GM19099 (cell line): ENCODE measurements around the gene PAXX.

Experiments
- POLR2A ChIP-seq: IDR thresholded peaks from 3 replicates; pipeline ENCODE4 v1.6.1; 2011; ENCODE audit warnings: low read depth; ENCODE audit not compliant: insufficient read length; ENCODE audit errors: extremely low read depth

The PAXX gene, protein sequence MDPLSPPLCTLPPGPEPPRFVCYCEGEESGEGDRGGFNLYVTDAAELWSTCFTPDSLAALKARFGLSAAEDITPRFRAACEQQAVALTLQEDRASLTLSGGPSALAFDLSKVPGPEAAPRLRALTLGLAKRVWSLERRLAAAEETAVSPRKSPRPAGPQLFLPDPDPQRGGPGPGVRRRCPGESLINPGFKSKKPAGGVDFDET

DNA sequence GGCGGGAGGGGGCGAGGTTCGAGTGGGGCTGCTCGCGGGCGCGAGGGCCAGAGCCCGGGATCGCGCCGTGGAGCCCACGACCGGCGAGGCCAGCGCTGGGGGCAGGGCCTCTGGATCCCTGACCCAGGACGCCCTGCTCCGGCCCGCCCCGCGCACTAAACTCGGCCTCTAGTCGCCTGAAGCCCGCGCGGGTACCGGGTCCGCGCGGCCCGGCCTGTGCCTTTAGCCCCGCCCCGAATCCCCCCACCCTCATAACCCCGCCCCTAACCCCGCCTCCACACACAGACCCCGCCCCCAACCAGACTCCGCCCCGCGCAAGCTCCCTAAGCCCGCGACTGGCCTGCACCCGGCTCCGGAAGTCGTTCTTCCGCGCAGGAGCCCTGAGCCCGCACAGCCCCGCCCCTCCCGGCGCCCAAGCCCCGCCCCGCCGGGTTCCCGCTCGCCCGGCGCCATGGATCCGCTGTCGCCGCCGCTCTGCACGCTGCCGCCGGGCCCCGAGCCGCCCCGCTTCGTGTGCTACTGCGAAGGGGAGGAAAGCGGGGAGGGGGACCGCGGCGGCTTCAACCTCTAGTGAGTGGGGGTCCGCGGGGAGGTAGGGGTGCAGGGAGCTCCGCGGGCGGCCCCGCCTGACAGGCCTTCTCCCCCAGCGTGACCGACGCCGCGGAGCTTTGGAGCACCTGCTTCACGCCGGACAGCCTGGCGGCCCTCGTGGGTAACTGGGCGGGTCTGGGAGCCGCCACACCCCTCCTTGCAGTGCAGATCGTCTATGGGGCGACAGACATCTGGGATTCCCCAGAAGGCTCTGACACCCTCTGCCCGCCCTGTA, at the start of gene PAXX:
Gene PAXX, plus strand, starts transcription at position 430 of the 826 bp plus-strand sequence. Its CDS starts 22 bp downstream, at position 452.
- peak; percentile 70 for TF ChIP-seq POLR2A

DNA sequence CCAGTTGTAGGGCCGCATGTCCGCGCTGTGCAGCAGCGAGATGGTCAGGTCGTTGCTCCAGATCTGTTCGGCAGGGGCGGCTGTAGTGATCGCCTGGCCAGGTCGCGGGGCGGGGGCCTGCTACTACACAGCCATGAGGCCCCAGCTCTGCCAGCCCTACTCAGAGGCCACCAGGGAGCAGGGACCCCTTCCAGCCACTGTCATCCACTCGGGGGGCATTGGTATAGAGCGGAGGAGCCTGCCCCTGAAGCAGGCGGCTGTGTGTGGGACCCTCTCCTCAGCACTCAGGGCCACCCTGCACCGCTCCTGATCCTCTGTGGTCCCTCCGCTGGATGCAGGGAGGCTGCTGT, 49.4 kb upstream of the PAXX start:
- TF ChIP-seq POLR2A: no peak

DNA sequence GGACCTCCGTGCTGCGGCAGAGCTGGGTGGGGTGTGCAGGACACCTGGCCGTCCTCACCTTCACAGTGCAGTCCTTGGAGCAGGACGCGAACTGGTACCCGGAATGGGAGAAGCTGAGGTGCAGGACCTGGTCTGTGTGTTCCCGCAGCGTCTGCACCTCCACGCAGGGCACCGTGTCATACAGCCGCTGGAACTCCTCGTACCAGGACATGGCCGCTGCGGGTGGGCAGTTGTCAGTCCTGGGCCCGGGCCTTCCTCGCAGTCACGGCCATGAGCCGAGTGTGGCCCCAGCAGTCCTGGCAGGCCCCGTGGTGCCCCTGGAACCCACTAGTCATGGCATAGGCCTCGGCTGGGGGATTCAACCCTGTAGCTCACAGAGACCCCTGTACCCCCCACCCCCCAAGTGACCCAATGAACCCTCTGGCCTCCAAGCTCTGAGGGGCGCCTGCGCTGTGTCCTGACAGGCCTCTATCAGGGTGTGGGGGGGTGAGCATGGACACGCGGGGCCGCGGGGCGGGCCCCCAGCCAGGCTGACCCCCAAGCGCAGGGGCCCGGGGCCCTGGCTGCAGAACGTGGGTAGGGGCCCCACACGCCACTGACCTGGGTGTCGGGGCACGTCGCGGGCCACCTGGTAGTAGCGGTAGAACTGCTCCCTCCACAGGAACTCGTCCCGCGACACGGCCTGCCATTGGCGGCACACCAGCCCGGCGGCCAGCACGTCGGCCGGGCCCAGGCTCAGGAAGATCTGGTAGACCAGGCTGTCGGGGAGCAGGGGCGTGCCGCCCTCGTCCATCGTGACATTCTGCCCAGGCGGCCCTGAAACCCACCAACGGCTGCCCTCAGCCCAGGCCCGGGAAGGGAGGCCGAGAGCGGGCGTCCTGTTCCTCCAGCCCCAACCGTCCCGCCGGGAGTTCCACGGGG, 48.7 kb upstream of the PAXX start:
- TF ChIP-seq POLR2A: no peak

DNA sequence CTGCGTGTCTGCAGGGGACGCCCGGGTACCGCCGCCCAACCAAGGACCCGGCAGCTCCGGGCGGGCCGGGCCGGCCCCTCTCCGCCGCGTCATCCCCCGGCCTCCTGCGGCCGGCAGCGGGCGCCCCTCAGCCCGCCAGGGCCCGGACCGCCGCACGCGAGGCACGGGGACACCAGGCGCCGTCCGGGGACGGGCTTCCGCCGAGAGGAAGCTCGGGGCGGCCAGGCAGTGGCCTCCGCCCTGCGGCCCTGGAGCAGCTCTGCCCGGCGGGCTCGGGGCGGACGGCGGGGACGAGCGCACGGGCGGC, 48.1 kb upstream of the PAXX start:
- no peak for TF ChIP-seq POLR2A

DNA sequence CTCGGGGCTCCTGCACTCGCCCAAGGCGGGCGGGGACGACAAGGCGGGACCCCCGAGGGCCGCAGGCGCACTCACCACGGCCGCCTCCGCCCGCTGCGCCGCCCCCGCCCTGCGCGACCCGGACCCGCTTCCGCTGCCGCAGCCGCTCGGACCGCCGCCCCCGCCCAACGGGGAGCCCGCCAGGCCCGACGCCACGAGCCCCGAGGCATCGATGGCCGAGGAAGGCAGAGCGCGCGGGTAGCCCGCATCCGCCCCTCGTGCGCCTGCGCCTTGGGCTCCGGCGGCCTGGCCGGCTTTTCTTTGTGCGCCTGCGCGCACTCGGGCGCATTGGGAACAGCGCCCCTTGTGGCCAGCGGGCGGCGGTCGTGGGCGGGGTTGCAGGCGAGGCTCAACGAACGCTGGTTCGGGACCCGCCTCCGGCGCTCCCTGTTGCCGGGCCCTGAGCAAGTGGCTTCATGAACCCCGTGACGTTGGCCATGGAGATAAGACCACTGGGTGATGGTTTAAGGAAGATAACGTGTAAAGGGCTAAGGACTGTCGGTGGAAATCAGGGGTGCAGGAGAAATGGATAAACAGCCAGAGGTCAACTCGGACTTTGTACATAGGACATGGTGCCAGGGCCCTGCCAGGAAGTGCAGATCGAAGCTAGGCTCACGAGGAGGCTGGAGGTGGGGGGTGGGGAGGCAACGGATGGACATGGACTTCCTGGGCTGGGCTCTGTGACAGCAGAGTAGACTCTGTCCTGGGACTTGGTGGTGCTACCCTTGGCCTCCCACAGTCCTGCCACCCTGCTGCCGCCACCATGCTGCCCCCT, 47.5 kb upstream of the PAXX start, which contains the start of the genes C8G and FBXW5:
Gene C8G, plus strand, starts transcription at position 725 of the 814 bp plus-strand sequence. Its CDS starts 78 bp downstream, at position 803.
Gene FBXW5, minus strand, starts transcription at position 220 of the 814 bp plus-strand sequence. CDS start 655 bp downstream, outside the sequence.
- TF ChIP-seq POLR2A: peak; percentile 77

DNA sequence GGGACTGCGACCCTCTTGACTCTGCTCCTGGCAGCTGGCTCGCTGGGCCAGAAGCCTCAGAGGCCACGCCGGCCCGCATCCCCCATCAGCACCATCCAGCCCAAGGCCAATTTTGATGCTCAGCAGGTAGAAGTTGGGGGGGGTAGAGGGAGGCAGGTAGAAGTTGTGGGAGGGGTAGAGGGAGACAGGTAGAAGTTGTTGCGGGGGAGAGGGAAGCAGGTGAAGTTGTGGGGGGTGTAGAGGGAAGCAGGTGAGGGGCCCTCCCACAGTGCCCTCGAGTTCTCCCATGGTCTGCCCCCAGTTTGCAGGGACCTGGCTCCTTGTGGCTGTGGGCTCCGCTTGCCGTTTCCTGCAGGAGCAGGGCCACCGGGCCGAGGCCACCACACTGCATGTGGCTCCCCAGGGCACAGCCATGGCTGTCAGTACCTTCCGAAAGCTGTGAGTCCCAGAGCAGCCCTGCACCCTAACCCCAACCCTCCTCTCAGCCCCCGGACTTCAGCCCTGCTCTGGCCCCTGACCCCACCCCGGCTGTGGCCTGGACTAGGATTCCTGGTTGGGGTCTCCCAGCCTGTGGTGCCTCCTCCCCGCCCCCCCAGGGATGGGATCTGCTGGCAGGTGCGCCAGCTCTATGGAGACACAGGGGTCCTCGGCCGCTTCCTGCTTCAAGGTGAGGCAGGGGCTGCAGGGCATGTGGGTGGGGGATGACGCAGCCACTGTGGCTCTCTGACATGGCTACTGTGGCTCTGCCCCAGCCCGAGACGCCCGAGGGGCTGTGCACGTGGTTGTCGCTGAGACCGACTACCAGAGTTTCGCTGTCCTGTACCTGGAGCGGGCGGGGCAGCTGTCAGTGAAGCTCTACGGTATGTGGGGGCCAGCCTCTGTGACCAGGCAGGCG, 46.6 kb upstream of the PAXX start:
- no peak for TF ChIP-seq POLR2A

DNA sequence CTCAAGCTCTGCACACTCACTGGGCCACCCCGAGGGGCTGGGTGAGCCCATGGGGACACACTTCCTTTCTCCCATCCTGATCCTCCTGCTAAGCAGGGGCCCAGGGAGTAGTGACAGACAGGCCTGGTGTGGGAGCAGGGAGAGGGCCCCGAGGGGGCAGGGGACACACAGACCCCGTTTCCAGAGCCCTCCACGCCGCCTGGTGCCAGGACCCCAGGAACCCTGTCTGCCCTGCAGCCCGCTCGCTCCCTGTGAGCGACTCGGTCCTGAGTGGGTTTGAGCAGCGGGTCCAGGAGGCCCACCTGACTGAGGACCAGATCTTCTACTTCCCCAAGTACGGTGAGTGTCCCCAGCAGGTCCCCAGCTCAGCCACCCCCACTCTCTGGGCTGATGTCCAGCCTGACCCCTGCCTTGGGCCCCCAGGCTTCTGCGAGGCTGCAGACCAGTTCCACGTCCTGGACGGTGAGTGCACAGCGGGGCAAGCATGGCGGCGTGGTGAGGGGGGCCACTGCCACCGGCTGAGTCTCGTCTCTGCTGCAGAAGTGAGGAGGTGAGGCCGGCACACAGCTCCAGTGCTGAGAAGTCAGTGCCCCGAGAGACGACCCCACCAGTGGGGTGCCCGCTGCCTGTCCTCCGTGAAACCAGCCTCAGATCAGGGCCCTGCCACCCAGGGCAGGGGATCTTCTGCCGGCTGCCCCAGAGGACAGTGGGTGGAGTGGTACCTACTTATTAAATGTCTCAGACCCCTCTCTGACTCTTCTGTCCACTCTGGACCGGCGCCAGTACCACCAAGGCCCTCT, 45.8 kb upstream of the PAXX start:
- no peak for TF ChIP-seq POLR2A

DNA sequence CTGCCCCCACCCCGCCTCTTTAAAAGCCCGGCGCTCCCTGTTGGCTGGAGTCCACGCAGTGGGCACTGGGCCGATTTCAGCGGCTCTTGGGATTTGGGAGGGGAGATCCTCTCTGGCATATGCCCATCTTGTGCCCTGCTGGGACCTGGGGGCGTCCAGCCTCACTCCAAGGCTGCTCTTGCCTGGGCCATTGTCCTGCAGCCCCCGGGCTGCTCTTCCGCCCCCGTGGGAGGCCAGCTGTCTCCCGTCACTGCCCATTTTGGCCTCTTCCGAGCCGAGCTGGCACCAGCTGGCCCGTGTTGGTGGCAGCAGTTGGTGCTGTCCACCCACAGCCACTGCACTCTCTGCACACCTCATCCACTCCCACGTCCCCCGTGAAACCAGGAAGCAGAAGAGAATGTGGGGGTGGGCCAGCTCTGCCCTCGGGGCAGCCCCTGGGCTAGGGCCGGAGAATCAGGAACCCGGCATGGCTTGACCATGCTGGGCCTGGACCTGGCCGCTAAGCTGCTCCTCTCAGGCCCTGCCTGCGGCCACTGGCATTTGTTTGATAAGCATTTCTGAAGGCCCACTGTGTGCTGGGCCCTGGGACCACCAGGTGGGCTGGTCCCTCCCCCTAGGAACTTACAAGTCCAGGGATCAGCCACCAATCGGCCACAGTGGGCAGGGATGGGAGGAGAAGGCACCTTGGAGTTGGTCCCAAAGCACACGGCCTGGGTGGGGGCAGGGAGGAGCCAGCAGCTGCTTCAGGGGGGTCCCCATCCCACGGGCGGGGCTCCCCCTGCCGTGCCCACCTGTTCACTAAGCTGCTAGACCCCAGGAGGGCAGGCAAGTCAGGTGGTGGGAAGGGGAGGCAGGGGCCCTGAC, 45.0 kb upstream of the PAXX start:
- TF ChIP-seq POLR2A: no peak

DNA sequence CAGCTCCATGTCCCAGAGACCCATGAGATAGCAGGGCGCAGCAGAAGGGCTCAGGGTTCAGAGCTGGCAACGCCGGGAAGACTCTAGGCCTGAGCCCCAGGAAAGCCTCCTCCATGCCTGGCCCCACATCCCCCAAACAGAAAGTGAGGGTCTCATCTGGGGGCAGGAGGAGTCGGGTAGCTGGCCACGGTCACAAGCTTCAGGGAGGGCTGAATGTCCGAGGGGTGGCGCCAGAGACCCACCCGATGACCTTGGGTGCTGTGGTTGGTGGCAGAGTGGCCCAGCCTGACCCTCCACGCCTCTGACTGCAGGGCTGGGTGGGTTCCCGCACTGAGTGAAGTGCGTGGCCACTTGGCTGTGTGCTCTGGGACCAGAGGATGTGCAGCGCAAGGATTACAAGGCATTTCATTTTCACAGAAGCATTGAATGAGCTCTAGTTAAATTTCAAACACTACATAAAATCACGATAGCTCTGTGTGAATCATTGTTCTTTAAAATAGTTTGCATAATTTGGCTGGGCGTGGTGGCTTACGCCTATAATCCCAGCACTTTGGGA, 44.2 kb upstream of the PAXX start:
- no peak for TF ChIP-seq POLR2A

DNA sequence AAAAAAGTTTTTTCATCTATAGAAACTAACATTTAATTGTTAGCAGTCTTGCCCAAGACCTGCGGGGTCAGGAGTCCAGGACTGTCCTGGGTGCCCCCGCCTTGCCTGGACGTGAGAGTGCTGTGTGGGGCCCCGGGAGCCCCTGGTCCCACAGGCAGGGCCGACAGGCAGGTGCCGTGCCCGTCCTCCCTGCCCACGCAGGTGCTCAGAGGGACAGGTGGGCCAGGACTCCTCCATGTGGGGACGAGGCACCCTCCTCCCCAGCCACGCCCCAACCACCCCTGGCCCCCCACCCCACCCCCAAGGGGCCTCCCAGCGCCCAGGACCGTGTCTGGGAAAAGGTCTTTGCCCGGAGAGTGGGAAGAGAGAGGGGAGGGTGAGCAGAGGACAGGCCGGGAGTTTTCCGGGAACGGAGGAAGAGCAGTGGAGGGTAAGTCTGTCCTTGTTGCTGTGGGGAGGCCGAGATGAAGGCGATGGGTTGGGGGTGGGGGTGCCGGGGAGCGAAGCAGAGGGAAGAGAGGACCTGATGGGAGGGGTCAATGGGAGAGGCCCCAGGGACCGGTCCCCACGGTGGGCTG, 42.9 kb upstream of the PAXX start:
- TF ChIP-seq POLR2A: no peak

DNA sequence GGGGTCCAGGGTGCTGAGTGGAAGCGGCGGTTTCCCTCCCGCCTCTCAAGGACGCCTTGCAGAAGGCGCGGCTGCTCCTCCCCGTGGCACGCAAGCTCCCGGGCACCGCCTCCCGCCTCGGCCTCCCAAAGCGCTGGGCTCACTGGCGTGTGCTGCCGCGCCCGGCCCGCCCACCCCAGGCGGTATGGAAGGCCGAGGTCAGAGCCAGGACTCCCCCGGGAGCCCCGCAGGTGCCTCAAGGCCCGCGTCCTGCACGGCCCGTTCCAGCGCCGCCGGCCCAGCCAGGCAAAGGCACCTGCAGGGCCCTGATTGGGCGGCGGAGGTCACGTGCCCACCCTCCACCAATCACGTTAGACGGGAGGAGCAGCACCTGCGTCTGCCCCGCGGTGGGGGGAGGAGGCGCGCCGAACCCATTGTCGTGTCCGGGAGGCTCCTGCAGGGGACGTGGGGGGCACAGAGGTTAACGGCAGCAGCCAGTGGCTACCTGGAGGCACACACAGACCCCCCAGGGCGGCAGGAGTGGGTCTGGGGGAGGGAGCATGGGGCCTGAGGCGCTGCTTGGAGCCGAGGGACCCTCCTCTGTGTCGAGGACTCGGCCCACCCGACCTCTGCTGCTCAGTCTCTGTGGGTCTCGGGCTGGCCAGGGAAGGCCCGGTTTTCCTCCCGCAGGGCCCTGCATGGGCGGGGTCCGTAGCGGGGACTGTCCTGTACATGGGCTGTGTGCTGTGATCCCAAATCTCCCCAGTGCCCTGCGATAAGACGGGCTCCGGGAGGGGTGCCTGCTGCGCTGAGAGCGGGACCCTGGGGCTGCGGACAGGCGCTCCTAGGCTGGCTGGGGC, 42.2 kb upstream of the PAXX start:
- peak; percentile 74 for TF ChIP-seq POLR2A
